ENCODE measurements around the gene ZFAND3.

DNA sequence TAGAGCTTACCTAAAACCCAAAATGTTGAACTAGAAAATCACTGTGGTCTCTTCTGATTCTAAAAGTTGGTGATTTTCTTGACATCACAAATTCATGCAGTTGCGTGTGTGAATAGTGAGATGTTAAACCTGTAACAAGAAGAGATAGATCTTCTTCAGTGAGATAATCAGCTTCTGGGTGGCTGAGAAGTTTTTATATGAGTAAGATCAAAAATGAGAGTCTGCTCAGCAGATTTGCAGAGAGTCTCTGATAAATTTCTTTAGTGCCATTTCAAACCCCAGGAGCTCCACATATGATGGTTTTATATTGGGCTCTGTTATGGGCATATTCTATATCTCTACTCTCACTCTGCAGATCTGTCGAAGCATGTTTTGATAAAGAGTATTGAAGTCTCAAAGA, 185.4 kb downstream of the ZFAND3 start:
- TF ChIP-seq, protein P1, sequence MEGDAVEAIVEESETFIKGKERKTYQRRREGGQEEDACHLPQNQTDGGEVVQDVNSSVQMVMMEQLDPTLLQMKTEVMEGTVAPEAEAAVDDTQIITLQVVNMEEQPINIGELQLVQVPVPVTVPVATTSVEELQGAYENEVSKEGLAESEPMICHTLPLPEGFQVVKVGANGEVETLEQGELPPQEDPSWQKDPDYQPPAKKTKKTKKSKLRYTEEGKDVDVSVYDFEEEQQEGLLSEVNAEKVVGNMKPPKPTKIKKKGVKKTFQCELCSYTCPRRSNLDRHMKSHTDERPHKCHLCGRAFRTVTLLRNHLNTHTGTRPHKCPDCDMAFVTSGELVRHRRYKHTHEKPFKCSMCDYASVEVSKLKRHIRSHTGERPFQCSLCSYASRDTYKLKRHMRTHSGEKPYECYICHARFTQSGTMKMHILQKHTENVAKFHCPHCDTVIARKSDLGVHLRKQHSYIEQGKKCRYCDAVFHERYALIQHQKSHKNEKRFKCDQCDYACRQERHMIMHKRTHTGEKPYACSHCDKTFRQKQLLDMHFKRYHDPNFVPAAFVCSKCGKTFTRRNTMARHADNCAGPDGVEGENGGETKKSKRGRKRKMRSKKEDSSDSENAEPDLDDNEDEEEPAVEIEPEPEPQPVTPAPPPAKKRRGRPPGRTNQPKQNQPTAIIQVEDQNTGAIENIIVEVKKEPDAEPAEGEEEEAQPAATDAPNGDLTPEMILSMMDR (IDR thresholded peaks at IDR 0.05; ENCODE audit: poor library complexity, severe bottlenecking), result no peak
- no peak for TF ChIP-seq EZH2 (IDR thresholded peaks at IDR 0.05; ENCODE audit: borderline replicate concordance, insufficient read depth, low read length, poor library complexity, severe bottlenecking)
- no peak for TF ChIP-seq MXI1 (conservative IDR thresholded peaks at IDR 0.05; ENCODE audit: poor library complexity, severe bottlenecking)

All from neural cell (in vitro differentiated cells).